HG02571 (cell line): ENCODE data around the gene CADM1.

Source experiments
- ATAC-seq: cut with Tn5 transposase; IDR thresholded peaks from one replicate; pipeline ENCODE4 v1.9.1; 2021; ENCODE audit warnings: mild to moderate bottlenecking, moderate library complexity; ENCODE audit not compliant: unreplicated experiment

CADM1 gene

DNA sequence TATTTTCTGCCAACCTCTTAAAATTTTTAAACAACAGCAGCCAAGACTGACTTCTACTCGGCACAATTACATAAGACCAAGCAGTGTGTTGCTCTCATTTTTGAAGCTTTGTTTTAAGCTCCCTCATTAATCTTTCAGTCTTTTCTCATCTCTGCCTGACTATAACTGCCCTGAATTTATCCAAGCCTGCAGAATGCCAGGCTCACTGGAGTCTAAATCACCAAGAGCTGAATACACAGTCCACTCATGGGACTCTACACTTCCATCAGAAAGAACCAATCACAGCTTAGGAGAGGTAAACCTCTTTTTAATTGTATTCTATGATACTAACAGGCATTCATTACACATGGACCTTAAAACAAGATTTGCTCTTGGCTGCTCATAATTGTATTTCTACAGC lies 178.7 kb downstream of the CADM1 start:
- no peak for ATAC-seq

DNA sequence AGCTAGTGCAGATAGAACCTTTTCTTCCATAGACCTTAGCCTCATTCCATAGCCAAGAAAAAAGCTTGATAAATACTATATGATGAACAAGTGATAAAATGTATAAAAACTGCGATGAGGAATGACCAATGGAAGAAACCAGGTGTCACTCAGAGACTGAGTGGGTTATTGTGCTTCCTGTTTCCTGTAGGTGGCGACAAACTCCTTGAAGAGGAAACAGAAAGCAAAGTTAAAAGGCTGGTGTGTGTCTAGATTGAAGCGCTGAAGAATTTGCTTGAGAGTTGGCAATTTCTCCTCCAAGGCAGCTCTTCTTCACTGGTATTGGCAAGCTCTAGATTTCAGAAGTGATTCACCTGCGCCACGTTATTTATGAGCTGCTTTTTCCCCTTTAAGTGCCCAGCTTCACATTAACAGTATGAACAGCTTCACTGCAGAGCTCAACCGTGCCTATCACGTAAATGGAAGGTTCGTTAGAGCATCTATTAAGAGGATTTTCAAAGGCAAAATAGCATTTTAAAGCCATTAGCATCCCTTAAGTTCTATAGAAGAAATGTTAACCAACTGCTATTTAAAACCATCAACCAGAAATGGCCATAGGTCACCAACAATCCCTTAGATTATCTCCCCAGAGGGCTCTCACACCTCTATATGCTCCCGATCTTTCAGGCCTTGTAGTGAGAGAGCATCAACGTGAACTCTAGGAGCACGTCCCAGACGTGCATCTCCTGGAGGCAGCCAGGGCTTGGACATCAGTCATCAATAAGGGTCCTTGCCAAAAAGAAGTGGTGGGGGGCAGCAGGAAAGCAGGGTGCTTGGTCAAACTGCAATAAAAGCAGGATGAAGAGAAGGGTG lies 179.4 kb downstream of the CADM1 start:
- peak; percentile 68 for ATAC-seq

DNA sequence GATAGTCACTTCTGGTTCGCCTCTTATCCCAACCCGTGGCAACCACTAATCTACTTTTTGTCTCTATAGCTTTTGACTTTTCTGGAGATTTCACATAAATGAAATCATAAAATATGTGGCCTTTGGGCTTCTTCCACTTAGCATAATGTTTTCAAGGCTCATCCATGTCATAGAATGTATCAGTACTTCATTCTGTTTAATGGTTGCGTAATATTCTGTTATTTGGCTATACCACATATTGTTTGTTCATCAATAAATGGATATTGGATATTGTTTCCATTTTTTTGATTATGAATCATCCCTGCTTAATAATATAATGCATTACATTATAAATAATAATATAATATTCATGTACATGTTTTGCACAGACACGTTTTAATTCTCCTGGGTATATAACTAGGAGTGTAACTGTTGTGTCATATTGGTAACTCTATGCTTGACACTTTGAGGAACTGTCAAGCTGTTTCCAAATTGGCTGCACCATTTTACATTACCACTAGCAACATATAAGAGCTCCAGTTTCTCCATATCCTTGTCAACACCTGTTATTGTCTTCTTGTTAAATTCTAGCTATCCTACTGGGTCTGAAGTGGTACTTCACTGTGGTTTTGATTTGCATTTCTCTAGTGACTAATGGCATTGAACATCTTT lies 181.5 kb downstream of the CADM1 start:
- ATAC-seq = no peak

DNA sequence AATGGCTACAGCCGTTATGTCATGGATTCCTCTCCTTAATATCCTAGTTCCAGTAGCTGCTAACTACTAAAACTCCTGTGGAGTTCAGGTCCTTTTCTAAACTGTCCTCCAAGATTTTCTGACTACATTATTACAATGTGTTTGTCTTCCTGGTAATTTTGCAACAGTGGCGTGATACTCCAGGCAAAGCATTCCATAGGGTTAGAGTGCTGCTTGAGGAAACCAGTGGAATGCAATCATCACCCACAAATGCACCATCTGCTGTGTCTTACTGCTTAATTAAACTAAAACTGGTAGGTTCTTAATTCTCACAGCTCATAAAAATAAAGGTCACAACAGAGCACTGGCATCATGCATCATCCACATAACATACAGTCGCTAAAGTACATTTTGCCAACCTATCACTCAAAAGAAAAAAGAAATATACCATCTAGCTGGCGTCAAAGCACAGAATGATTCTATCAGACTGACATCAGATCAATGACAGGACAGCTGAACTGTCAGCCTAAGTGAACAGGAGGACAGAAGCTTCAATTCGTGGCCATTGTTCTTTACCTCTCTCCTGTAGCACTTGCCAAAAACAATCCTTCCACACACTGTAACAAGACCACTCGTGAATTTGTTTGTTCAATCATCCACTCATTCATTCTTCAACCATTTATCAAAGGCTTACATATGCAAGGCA lies 182.5 kb downstream of the CADM1 start:
- ATAC-seq = no peak

DNA sequence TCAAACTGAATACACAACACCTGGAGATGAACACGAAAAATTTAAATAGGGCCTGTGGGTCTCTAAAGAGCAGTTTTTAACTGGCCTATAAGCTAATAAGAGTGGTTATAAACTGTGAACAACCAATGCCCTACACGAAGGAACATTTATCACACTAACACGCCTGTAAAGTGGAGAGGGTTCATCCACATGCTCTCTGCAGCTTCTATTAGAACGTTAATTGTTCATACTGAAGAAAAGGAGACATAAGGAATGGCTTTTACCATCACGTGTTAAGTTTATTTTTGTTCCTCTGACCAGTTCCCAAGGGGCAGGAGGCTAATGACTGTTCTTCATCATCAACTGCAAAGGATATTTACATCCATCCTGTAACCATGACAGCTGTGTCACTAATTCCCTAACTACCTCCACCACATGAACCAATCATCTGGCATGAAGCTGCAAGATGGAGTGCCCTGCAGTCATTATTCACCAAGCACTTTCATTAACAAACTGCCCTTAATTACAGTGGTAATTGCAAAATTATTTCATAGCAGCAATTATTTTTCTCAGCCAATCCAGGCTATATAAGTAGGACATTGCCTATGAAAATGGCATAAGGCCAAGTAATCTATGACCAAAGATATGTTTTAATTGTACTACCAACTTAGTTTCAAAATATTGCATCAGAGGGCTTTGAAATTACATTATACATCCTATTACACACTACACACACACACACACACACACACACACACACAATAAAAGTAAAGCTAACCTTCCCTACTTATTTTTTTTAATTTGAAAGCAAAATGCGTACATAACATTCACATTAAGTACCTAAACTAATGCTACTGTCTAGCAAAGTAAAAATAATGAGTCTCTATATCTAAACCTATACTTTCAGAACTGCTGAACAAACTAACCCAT lies 186.7 kb downstream of the CADM1 start:
- no peak for ATAC-seq

DNA sequence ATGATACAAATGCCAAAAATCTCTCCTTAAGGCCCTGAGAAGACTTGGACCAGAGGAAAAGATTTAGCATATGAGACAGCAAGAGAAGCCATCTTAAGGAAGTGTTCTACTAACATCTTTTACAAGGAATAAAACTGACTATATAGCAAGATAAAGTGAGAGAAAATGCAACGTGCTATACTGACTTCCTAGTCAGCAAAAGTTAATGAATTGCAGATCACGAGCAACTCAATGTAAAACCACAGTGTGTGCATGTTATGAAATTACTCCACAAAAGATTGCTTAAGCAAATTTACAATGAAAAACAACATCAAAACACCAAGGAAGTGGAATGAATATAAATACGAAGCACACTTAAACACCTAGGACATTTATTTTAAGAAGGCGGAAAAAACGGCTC lies 187.5 kb downstream of the CADM1 start:
- ATAC-seq = no peak

DNA sequence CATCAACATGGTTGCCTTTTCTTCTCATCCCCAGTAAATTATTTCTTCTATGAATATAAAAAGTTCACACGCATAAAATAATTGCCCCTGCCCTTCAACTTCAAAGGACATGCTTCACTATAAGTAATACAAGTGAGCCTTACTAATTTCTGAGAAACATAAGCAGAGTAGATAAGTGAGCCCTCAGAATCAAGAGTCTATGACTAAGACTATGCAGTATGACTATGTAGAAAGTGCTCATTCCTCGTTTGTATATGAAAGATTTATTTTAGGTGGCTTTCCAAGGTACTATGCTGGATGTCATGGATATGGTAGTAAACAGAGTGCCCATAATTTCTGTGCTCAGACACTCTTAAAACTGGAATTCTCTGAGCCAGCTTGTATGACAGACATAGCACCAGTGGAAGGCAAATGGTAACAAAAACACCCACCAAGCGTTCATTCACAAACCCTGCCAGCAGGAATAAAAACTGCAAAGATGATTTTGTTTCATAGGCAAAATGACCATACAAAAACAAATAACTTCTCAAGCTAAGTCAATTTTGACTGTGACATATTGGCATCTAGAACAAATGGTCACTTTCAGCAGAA lies 189.8 kb downstream of the CADM1 start:
- ATAC-seq = no peak

DNA sequence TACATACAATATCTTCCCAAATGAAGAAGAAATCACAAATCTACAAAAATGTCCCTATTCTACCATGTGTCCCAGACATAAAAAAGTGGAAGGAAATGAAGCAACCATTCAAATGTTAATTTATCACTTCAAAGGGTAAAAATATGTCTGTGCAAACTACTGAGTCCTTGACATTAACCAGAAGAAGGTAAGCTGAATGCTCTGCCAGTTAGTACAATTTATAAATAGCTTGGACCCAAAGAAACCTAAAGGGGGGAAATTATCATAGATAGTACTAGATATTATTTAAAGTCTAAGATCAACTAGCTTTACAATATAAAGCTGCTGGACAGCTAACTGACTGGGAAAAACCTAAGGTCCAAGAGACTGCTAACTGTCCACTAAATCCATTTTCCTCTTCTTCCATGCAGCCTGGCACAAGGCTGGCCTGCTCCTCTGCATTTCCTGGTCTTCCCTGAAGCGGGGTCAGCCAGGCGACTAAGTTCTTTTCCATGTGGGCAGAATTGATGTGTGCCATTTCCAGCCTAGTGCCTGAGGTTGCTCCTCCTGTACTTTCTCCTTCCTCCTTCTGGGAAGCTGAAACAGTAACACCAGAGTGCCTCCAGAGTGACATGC lies 190.9 kb downstream of the CADM1 start:
- no peak for ATAC-seq

DNA sequence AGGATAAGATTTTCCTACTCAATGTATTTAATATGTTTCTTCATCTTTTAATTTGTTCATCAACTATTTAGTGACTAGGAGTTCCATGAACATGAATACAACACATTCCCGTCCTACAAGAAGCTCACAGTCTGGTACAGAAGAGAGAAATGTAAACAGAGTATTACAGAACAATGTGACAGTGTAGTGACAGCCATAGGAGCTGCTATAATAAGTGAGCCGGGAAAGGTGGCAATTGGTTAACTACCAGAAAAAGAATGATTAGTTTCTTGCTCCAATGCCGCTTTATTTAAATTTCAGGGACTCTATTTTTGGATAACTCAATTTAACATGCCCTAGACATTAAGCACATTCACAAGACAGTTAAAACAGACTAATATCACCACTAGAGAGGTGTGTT lies 192.3 kb downstream of the CADM1 start:
- no peak for ATAC-seq

DNA sequence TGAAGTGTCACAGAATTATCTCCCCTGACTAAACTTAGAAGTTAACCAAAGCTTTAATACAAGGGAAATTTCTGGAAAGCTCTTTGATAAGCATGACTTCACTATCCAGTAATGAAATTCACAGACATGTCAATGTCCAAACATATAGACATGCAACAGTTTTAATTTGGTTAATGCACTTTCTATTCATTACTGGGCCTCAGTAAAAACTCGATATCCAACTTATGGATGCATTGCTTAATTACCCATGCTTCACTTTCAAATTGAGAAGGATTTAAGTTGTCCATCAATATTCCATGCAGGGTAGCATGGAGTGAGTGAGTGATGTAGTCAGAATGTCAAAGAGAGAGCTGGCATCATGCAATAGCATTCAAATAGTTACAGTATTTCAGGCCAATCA lies 197.5 kb downstream of the CADM1 start:
- ATAC-seq = no peak

DNA sequence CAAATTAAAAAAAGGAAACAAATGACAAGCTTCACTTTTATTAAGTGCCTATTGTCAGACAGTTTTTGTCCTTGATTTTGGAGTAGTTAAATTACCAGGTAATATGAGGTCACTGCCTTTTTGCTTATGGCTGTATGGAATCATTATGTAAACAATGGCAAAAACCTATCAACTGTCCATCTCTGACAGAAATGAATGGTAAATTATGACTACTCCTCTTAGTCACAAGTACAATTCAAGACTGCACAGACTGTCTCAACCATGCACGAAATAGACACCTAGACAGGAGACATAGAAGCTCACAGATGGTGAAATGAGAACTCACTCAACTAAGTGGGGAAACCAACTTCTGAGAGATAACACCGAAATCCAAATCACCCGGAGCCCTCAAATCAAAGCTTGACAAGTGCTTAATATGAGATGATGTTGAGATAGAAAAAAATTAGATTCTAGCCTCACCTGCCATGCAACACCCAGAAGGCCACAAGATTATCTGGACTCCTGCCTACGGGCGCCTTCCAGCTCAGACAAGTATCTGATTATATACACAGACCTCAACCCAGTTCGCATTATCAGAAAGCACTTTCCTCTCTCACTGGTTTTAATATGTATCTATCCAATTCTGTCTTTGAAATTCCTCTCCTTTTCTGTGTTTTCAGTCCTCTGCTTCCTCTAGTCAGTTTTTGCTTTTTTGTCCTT lies 199.3 kb downstream of the CADM1 start:
- no peak for ATAC-seq

DNA sequence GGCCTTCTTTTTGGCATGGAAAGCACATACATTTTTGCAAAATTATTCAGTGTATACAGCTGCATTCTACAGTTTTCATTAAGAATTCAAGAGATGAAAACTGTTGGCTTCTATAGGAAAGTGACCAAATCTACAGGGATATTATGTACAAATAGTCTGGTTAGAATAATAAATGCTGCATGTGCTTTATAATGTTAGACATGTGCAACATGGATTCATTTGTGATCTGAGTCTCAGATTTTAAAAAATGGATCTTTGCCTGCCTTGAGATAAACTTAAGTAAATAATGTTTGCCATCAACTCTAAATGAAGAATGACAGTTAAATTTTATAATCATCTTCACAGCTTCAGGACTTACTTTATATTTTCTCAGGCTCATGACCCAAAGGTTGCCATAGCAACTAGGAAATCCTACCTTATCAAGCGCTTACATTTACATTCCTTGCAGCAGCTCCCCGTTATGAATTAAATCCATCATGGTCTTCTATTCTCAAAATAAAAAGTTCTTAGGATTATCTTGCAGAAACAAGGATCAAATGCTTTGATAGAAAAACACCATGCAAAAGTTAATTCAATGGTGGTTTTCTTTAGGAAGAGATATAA lies 200.2 kb downstream of the CADM1 start:
- no peak for ATAC-seq

DNA sequence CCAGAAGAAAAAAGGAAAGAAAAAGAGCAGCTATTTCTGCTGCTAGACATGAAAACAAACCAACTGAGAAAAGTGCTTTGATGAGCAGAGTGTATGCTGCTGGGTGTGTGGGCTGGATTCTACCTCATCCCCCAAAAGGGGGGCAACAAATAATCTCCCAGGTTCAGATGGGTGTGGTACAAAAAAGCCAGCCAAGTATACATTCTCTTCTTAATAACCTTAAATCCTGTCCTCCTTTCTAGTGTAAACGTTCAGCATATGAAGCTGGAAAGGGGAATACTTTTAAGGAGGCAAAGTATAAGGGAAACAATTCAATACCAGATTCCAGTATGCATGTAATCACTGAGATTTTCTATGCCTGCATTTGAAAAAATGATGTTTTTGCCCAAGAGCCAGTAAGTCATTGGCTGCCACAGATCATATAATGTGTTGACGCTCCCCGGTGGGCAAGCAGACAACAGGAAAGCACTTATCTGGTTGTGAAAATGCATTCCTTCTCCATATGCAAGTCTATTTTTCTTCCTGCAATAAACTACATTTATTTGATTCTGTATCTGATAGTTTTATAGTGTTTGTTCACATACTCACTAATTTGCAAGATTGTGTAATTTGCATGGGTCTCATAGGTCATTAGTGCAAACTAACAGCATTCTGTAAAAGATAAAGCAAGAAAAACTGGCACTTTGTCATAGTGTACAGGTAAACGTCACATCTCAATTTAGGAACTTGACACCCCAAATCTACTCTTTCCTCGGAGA lies 201.1 kb downstream of the CADM1 start:
- ATAC-seq = no peak

DNA sequence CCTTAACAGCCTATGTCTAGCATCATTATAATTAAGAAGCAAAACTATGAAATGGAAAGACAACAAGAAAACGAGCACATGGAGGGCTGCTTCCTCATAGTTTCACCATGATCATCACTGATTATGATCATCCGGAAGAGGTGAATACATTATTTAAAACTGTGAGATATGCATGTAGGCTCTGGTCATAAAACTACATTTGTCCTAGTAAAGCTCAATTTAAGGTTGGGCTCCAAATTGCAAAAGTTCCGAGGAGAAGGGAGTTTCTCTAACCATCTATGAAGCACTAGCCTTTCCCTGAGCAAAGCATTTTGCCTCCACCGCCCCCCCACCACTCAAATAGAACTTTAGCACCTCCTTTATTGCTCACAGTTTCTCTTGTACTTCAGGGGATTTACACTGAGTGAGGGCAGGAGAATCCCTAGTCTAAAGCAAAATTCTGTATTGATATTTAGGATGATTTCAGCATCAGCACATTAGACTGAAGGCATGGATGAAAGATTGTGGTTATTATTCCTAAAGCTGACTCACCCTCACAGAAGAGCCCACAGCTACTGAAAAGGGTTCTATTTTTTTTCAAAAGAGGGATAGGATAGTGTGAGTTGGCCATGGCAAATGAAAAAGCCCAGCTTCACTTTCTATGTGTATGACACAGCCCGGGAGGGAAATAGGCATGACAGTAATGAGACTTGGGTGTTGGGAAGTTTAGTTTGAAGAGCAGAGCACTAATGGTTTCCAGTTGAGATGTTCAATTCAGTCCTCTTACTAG lies 203.4 kb downstream of the CADM1 start:
- ATAC-seq = no peak

DNA sequence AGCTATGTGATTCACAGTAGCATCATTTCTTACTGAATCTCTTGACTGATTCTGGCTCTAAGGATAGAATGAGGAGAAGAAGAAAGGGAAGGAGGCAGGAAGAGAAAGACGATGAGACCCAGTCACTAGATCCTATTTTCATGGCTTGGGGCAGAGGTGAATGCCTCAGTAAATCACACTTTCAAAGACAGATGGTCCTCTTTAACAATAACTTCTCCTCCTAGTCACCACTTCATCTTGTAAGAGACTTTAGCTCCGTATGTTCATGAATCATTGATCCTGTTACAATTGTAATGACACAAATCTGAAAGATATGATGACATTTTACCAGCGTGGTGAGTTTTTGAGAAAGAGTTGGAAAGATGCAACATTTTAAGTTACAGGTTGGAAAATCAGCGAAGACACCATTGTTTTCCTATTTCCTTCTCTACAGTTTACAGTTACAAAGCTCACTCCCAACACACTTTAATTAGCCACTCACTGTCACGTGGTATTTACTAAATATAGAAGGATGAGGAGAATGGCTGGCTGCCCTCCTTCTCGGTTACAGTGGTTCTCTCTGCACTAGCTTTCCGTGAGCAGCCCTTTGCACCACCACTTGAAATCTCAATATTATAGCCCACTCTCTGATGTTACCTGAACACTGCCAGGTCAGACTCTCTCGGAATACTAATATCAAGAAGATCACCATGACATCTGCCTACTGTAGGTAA lies 205.8 kb downstream of the CADM1 start:
- no peak for ATAC-seq

DNA sequence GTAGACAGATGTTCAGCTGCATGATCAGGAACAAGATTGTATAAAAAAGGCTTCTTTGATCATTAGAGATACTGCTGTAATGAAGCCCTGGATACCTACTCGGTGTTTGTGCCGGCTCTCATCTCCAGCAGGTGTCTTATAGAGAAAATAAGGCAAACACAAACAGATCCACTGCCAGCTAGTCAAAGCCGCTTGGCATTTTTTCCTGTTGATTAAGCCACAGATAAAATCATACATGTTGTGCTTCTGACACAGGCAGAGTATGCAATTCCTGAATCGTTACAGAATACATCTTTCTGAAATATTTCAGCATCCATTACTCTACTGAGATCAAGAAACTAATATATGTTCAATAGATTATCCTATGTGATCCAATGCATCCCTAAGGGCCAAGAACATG lies 206.9 kb downstream of the CADM1 start:
- ATAC-seq = no peak

DNA sequence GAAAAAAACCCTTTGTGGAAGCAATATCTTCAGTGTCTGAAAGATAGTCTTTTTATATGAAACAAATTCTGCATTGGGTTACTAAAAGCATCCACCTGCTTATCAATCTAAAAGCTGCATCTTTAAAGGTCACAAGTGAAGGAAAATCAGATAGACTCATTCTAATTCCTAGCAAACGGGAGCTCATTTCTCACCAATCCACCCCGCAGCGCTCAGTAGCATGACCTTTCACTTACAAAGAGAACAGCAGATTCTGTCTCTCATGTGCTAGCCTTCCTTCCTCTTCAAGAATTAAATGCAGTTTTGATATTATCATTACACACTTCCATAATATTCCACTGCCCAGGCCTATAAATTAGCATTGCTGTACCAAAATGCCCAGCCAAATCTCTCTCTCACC lies 212.9 kb downstream of the CADM1 start:
- no peak for ATAC-seq
